Progenitor cell of endocrine pancreas (in vitro differentiated cells): ENCODE data around the gene ZNF536. TPM values are rescaled to one million over a fixed set of nuclear protein-coding genes. Genes with fewer than 3 reads are reported as not detected.

Experiments
- DNase-seq: peaks from one replicate; pipeline ENCODE4 v3.0.0; 2021; ENCODE audit warnings: low spot score; ENCODE audit not compliant: unreplicated experiment
- H3K27ac Mint-ChIP-seq: 2 replicates; pipeline ENCODE4 v1.8.0; 2021; ENCODE audit warnings: mild to moderate bottlenecking, moderate library complexity, mixed read lengths
- H3K27me3 Mint-ChIP-seq: 2 replicates; pipeline ENCODE4 v1.8.0; 2021; ENCODE audit warnings: mixed read lengths
- H3K36me3 Mint-ChIP-seq: 2 replicates; pipeline ENCODE4 v1.8.0; 2022; ENCODE audit warnings: mixed read lengths; ENCODE audit not compliant: insufficient read depth
- H3K4me1 Mint-ChIP-seq: 2 replicates; pipeline ENCODE4 v1.8.0; 2021; ENCODE audit warnings: low read depth, mixed read lengths
- H3K4me3 Mint-ChIP-seq: 2 replicates; pipeline ENCODE4 v1.8.0; 2021; ENCODE audit warnings: low read depth, mild to moderate bottlenecking, moderate library complexity, mixed read lengths
- H3K9me3 Mint-ChIP-seq: 2 replicates; pipeline ENCODE4 v1.8.0; 2021; ENCODE audit warnings: low read depth, mixed read lengths
- total RNA-seq: library from RNA; stranded (reverse); gene quantifications from 2 replicates; pipeline ENCODE4 v1.2.1, GENCODE V29; 2021
- TF ChIP-seq, protein P1 (sequence below): fragments of 200-600 bp; sonication (generic); IDR thresholded peaks from one replicate; pipeline ENCODE4 v1.5.0; 2021; ENCODE audit warnings: antibody characterized with exemption, mild to moderate bottlenecking; ENCODE audit not compliant: unreplicated experiment

Gene ZNF536
- total RNA-seq, 1 donor from 2014 or later, result 2.0 TPM

- peaks cover 24% of the 10 kb centered on the region for H3K27me3 Mint-ChIP-seq
- H3K4me3 Mint-ChIP-seq, result no peak overlapping the region
- no peaks in the 10 kb centered on the region for H3K9me3 Mint-ChIP-seq
- DNase-seq, result no peak
- H3K27ac Mint-ChIP-seq, result no peak overlapping the region
- TF ChIP-seq, protein P1, sequence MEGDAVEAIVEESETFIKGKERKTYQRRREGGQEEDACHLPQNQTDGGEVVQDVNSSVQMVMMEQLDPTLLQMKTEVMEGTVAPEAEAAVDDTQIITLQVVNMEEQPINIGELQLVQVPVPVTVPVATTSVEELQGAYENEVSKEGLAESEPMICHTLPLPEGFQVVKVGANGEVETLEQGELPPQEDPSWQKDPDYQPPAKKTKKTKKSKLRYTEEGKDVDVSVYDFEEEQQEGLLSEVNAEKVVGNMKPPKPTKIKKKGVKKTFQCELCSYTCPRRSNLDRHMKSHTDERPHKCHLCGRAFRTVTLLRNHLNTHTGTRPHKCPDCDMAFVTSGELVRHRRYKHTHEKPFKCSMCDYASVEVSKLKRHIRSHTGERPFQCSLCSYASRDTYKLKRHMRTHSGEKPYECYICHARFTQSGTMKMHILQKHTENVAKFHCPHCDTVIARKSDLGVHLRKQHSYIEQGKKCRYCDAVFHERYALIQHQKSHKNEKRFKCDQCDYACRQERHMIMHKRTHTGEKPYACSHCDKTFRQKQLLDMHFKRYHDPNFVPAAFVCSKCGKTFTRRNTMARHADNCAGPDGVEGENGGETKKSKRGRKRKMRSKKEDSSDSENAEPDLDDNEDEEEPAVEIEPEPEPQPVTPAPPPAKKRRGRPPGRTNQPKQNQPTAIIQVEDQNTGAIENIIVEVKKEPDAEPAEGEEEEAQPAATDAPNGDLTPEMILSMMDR, result no peak
- H3K4me1 Mint-ChIP-seq, result no peaks in the 10 kb centered on the region
- H3K36me3 Mint-ChIP-seq, result no peaks in the 10 kb centered on the region
These were observed 177.0 kb downstream of the ZNF536 start for GRCh38 chr19:30549151-30549550.

DNA sequence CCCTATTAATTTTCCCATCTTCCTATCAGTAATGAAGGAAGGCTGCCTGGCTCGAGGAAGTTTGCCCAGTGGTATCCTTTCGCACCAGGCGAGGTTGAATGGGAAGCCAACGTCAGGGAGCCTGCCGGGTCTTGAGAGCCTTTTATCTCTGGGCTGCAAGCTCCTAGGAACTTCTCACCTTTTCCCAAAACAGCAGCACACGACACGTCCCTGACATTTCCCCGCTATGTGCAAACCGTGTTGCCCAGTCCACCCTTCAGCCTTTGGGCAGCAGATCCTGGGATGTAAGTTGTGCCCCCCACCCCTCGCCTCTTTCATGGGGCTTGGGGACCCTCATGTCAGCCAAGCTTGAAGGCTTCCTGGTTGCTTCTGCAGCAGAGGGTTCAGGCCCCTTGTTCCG lies 179.1 kb downstream of the ZNF536 start:
- Mint-ChIP-seq H3K9me3 (no peaks in the 10 kb centered on the region), H3K36me3 (no peaks in the 10 kb centered on the region), H3K4me1 (peaks cover 3% of the 10 kb centered on the region), H3K4me3 (no peak overlapping the region), H3K27me3 (peaks cover 27% of the 10 kb centered on the region), H3K27ac (no peak overlapping the region)
- TF ChIP-seq, protein P1, result no peak
- no peak for DNase-seq

DNA sequence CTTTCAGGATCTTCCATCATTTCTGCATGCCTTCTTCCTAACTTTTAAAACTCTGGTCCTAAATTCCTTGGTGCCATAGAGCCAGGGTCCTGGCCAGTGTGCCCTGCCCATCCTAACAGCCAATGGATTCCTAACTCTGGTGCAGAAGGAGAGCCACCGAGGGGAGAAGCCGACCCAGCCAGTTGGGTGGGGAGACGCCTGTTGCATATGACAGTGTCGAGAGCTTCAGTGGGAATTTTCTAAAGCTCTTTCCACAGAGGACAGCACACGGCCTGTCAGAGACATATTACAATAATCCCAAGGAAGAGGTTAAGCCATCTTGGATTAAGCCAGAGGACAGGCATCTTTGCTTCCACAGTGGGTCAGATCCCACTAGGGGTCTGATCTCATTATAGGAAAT lies 180.4 kb downstream of the ZNF536 start:
- Mint-ChIP-seq H3K9me3 (no peaks in the 10 kb centered on the region), H3K36me3 (no peaks in the 10 kb centered on the region), H3K27ac (no peak overlapping the region), H3K4me3 (no peak overlapping the region), H3K27me3 (peaks cover 29% of the 10 kb centered on the region), H3K4me1 (peaks cover 10% of the 10 kb centered on the region)
- TF ChIP-seq, protein P1, result no peak
- DNase-seq, result no peak

DNA sequence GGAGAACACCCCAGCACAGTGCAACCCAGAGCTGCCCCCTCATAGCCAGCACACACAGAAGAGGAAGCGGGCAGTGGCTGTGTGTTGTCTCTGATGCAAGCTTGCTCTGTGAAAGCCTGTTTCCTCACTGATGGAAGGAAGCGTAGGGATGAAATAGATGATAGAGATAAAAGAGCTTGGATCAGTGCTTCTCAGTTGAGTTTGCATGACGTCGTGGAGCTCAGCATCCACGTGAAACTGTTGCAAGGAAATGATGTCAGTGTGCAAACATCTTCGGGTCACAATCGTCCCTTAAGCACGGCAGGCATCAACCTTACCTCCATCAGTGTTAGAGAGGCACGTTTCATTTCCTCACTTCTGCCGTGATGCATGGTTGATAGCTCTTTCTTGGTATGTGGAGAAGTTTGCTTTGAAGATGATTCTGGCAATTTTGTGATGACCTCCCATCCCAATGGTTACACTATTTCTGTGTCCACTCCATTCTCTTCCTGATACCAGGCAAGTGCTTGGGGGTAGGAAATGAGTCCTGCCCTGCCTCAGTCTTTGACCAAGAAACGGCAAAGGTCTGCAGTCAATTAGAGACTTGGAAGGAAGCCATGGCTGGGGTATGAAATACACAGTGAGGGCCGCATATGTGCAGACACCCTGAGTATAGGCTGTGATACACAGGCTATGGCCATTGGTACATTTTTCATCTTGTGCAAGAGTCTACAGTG lies 183.0 kb downstream of the ZNF536 start:
- Mint-ChIP-seq H3K27me3 (peaks cover 38% of the 10 kb centered on the region), H3K4me3 (no peak overlapping the region), H3K36me3 (no peaks in the 10 kb centered on the region), H3K27ac (no peak overlapping the region), H3K4me1 (peaks cover 10% of the 10 kb centered on the region), H3K9me3 (no peaks in the 10 kb centered on the region)
- TF ChIP-seq, protein P1, result no peak
- no peak for DNase-seq

- no peak overlapping the region for H3K4me3 Mint-ChIP-seq
- DNase-seq, result no peak
- TF ChIP-seq, protein P1, result no peak
- H3K27me3 Mint-ChIP-seq, result peaks cover 37% of the 10 kb centered on the region
- no peaks in the 10 kb centered on the region for H3K36me3 Mint-ChIP-seq
- no peaks in the 10 kb centered on the region for H3K9me3 Mint-ChIP-seq
- H3K27ac Mint-ChIP-seq, result no peak overlapping the region
- peaks cover 10% of the 10 kb centered on the region for H3K4me1 Mint-ChIP-seq
These were observed 183.6 kb downstream of the ZNF536 start for GRCh38 chr19:30555791-30556110.
